ENCODE measurements around the gene DDA1. TPM values are rescaled to one million over a fixed set of nuclear protein-coding genes. Genes with fewer than 3 reads are reported as not detected.
"Not testable (repeated sequence)": the region's sequence is repeated elsewhere in the genome, so short reads cannot be mapped to it uniquely, and the experiment has no call there.

Gene DDA1
- total RNA-seq, 1 donor, result 16.8 TPM

GRCh38 chr19:17289489-17289888, 19.9 kb upstream of the DDA1 start:
- H3K4me3 ChIP-seq (ENCODE audit: low read depth, low read length), result peak overlapping the region; percentile 44
- TF ChIP-seq, protein P1, sequence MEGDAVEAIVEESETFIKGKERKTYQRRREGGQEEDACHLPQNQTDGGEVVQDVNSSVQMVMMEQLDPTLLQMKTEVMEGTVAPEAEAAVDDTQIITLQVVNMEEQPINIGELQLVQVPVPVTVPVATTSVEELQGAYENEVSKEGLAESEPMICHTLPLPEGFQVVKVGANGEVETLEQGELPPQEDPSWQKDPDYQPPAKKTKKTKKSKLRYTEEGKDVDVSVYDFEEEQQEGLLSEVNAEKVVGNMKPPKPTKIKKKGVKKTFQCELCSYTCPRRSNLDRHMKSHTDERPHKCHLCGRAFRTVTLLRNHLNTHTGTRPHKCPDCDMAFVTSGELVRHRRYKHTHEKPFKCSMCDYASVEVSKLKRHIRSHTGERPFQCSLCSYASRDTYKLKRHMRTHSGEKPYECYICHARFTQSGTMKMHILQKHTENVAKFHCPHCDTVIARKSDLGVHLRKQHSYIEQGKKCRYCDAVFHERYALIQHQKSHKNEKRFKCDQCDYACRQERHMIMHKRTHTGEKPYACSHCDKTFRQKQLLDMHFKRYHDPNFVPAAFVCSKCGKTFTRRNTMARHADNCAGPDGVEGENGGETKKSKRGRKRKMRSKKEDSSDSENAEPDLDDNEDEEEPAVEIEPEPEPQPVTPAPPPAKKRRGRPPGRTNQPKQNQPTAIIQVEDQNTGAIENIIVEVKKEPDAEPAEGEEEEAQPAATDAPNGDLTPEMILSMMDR (IDR thresholded peaks at IDR 0.05; ENCODE audit: insufficient read depth, low read depth, low read length), result no peak
- peak; percentile 91 for DNase-seq (ENCODE audit: low read depth)

GRCh38 chr19:17292301-17293074, 16.9 kb upstream of the DDA1 start:
- H3K4me3 ChIP-seq (ENCODE audit: low read depth, low read length), result peak overlapping the region; percentile 66
- peak; percentile 89 for DNase-seq (ENCODE audit: low read depth)
- TF ChIP-seq, protein P1 (IDR thresholded peaks at IDR 0.05; ENCODE audit: insufficient read depth, low read depth, low read length), result peak; percentile 85

GRCh38 chr19:17293605-17294004, 15.8 kb upstream of the DDA1 start:
- DNase-seq (ENCODE audit: low read depth), result no peak
- TF ChIP-seq, protein P1 (IDR thresholded peaks at IDR 0.05; ENCODE audit: insufficient read depth, low read depth, low read length), result no peak
- H3K4me3 ChIP-seq (ENCODE audit: low read depth, low read length), result no peak overlapping the region

- TF ChIP-seq, protein P1 (IDR thresholded peaks at IDR 0.05; ENCODE audit: insufficient read depth, low read depth, low read length), result no peak
- DNase-seq (ENCODE audit: low read depth), result no peak
- H3K4me3 ChIP-seq (ENCODE audit: low read depth, low read length), result no peak overlapping the region
Observed at GRCh38 chr19:17294051-17294891, 15.1 kb upstream of the DDA1 start.

- not testable (repeated sequence) for DNase-seq (ENCODE audit: low read depth); H3K4me3 ChIP-seq (ENCODE audit: low read depth, low read length)
Observed at GRCh38 chr19:17295551-17295950, 13.8 kb upstream of the DDA1 start.

- DNase-seq (ENCODE audit: low read depth), result peak; percentile 37
- H3K4me3 ChIP-seq (ENCODE audit: low read depth, low read length), result no peak overlapping the region
- TF ChIP-seq, protein P1 (IDR thresholded peaks at IDR 0.05; ENCODE audit: insufficient read depth, low read depth, low read length), result peak; percentile 14
Observed at GRCh38 chr19:17296273-17296672, 13.1 kb upstream of the DDA1 start.

DNA sequence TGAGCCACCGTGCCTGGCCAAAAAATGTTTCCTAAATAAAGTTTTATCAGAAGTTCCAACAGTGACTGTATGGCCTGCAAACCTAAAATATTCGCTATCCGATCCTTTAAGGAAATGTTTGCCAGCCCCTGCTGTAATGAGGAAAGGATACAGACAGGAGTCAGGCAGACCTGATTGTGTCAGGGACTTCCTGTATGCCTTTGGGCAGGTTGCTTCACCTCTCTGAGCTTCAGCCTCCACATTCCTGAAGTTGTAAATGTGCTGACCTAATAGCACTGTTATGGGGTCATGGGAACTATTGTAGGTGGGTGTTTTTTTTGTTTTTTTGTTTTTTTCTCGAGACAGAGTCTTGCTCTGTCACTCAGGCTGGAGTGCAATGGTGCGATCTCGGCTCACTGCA, 12.4 kb upstream of the DDA1 start:
- DNase-seq (ENCODE audit: low read depth), result no peak
- TF ChIP-seq, protein P1 (IDR thresholded peaks at IDR 0.05; ENCODE audit: insufficient read depth, low read depth, low read length), result no peak

More for the DNA sequence above, 12.4 kb upstream of the DDA1 start:
- no peak overlapping the region for H3K4me3 ChIP-seq (ENCODE audit: low read depth, low read length)
